Body of pancreas (tissue), 4 donors: Measurements from ENCODE around the gene ATP1A2. TPM values are rescaled to one million over a fixed set of nuclear protein-coding genes. Genes with fewer than 3 reads are reported as not detected.

Experiments used
- ATAC-seq: fragments of 150-250 bp; one replicate; pipeline ENCODE4 v1.9.1; 2016
- DNase-seq, 4 donors: peaks; one replicate each; pipeline ENCODE4 v3.0.0-alpha.2; 2019
- H3K27ac ChIP-seq, 4 donors: fragments of 200-600 bp; sonication (generic); 1 replicate in 3 of 4; 2 replicates in 1 of 4; pipeline versions ENCODE4 v1.5.1 to v1.6.1; 2016 to 2019; ENCODE audit warnings: mild to moderate bottlenecking in 1 of 4, mixed read lengths in 1 of 4, moderate library complexity in 1 of 4
- H3K27me3 ChIP-seq, 2 donors: fragments of 200-600 bp; sonication (generic); one replicate each; pipeline ENCODE4 v1.6.0; 2016; ENCODE audit warnings: mild to moderate bottlenecking in 1 of 2
- H3K36me3 ChIP-seq, 2 donors: fragments of 200-600 bp; sonication (generic); replicated peaks in 1 of 2; 2 replicates each; pipeline ENCODE4 v1.5.1; 2016; ENCODE audit warnings: low read depth in 2 of 2; ENCODE audit not compliant: insufficient read depth in 1 of 2
- H3K4me1 ChIP-seq: fragments of 200-600 bp; sonication (generic); one replicate; pipeline ENCODE4 v1.6.0; 2016
- H3K4me3 ChIP-seq, 2 donors: fragments of 200-600 bp; sonication (generic); 1 replicate in 1 of 2; 2 replicates in 1 of 2; pipeline ENCODE4 v1.5.1; 2016 to 2019
- H3K9me3 ChIP-seq, 3 donors: fragments of 200-600 bp; sonication (generic); 1 replicate in 2 of 3; 2 replicates in 1 of 3; pipeline ENCODE4 v1.5.1; 2016
- POLR2A ChIP-seq, 3 donors: fragments of 450-650 bp; IDR thresholded peaks; one replicate each; pipeline ENCODE4 v1.6.1; 2016; ENCODE audit warnings: antibody characterized with exemption in 3 of 3, mild to moderate bottlenecking in 2 of 3
- WGBS, 2 donors: methylation state at CpG; one replicate each; pipeline ENCODE4 v1.1.5; 2017; 5-methylcytosine and 5-hydroxymethylcytosine counted together
- intact Hi-C: fragments of 100-400 bp; cut with DNase I; formaldehyde crosslinking; loops from one replicate; pipeline ENCODE4 v1.15.1; 2023
- total RNA-seq, 2 donors: library from RNA; depleted of rRNA; stranded (reverse); fragments of >200 nt; gene quantifications; one replicate each; pipeline ENCODE4 v1.1.0, GENCODE V29; 2016
- TF ChIP-seq, protein P1 (sequence below), 7 experiments: fragments of 450-650 bp in 4 of 7; fragments of 200-600 bp in 3 of 7; sonication (generic) in 3 of 7; IDR thresholded peaks; one replicate each; pipeline ENCODE4 v1.5.1; 2016 to 2019; ENCODE audit warnings: antibody characterized with exemption in 7 of 7

Gene ATP1A2
- total RNA-seq, 2 donors from 2014 or later: 1.6 to 41.2 TPM

DNA sequence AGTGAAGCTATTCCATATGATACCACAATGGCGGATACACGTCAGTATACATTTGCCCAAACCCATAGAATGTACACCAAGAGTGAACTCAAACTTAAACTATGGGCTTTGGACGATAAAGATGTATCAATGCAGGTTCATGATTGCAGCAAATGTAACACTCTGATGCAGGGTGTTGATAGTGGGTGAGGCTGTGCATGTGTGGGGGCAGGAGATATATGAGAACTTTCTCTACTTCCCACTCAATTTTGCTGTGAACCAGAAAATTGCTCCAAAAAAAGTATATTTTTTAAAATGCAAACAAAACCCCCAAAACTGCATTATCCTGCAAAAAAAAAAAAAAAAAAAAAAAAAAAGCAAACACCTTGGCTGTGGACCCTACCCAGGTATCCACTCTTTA lies 3.4 kb downstream of the ATP1A2 start:
- no peak for TF ChIP-seq POLR2A (IDR thresholded peaks at IDR 0.05)
- TF ChIP-seq, protein P1, sequence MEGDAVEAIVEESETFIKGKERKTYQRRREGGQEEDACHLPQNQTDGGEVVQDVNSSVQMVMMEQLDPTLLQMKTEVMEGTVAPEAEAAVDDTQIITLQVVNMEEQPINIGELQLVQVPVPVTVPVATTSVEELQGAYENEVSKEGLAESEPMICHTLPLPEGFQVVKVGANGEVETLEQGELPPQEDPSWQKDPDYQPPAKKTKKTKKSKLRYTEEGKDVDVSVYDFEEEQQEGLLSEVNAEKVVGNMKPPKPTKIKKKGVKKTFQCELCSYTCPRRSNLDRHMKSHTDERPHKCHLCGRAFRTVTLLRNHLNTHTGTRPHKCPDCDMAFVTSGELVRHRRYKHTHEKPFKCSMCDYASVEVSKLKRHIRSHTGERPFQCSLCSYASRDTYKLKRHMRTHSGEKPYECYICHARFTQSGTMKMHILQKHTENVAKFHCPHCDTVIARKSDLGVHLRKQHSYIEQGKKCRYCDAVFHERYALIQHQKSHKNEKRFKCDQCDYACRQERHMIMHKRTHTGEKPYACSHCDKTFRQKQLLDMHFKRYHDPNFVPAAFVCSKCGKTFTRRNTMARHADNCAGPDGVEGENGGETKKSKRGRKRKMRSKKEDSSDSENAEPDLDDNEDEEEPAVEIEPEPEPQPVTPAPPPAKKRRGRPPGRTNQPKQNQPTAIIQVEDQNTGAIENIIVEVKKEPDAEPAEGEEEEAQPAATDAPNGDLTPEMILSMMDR (IDR thresholded peaks at IDR 0.05): no peak
- Histone ChIP-seq H3K27me3 (peaks cover 0 to 3% of the 10 kb centered on the region in 2 donors), H3K27ac (no peak overlapping the region), H3K4me3 (no peak overlapping the region), H3K36me3 (no peaks in the 10 kb centered on the region), H3K9me3 (no peaks in the 10 kb centered on the region), H3K4me1 (no peaks in the 10 kb centered on the region)
- DNase-seq: no peak
- intact Hi-C loops: loop anchor here (5.0 kb wide), 1 partner anchor 63 kb away; no protein-coding TSS in a partner anchor
- ATAC-seq: no peak
- 64 to 90% methylated on average over 3 of the region's 3 CpGs for WGBS, 2 donors

GRCh38 chr1:160120797-160121196 lies 5.2 kb downstream of the ATP1A2 start:
- ATAC-seq (no peak), DNase-seq (no peak)
- intact Hi-C loops: no loop called here
- 85 to 88% methylated on average over 5 of the region's 5 CpGs for WGBS, 2 donors
- peaks cover 0 to 3% of the 10 kb centered on the region in 2 donors for H3K27me3 ChIP-seq
- H3K36me3 ChIP-seq: no peaks in the 10 kb centered on the region
- no peaks in the 10 kb centered on the region for H3K9me3 ChIP-seq
- H3K4me1 ChIP-seq: no peaks in the 10 kb centered on the region
- TF ChIP-seq, protein P1 (IDR thresholded peaks at IDR 0.05): no peak
- no peak for TF ChIP-seq POLR2A (IDR thresholded peaks at IDR 0.05)
- no peak overlapping the region for H3K27ac ChIP-seq
- no peak overlapping the region for H3K4me3 ChIP-seq

- H3K4me3 ChIP-seq: no peak overlapping the region
- H3K36me3 ChIP-seq: no peaks in the 10 kb centered on the region
- 44 to 58% methylated on average over 1 of the region's 1 CpG for WGBS, 2 donors
- ATAC-seq: no peak
- no peaks in the 10 kb centered on the region for H3K4me1 ChIP-seq
- H3K27me3 ChIP-seq: peaks cover 0 to 3% of the 10 kb centered on the region in 2 donors
- H3K27ac ChIP-seq: no peak overlapping the region
- H3K9me3 ChIP-seq: no peaks in the 10 kb centered on the region
- DNase-seq: no peak
- TF ChIP-seq POLR2A (IDR thresholded peaks at IDR 0.05): no peak
- TF ChIP-seq, protein P1 (IDR thresholded peaks at IDR 0.05): no peak
- intact Hi-C loops: no loop called here
Observed at GRCh38 chr1:160121388-160121787, 5.8 kb downstream of the ATP1A2 start.

DNA sequence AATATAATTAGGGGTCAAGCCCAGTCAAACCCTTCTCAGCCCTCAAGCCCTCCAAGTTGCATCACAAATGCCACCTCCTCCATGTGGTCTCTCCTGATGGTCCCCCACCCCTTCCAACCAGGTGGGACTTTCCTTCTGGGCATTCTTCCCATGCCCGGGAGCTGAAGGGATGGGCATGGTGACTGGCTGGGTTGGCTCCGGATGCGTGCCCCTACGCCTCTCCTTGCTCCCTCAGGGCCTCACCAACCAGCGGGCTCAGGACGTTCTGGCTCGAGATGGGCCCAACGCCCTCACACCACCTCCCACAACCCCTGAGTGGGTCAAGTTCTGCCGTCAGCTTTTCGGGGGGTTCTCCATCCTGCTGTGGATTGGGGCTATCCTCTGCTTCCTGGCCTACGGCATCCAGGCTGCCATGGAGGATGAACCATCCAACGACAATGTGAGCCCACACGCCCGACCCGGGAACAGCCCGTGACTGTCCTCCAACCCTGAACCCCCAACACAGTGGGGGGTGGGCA lies 7.5 kb downstream of the ATP1A2 start:
- Histone ChIP-seq H3K27ac (no peak overlapping the region), H3K4me3 (no peak overlapping the region), H3K27me3 (no peaks in the 10 kb centered on the region), H3K36me3 (no peaks in the 10 kb centered on the region), H3K4me1 (no peaks in the 10 kb centered on the region), H3K9me3 (no peaks in the 10 kb centered on the region)
- no peak for ATAC-seq
- 78 to 82% methylated on average over 16 of the region's 16 CpGs for WGBS, 2 donors
- TF ChIP-seq POLR2A (IDR thresholded peaks at IDR 0.05): no peak
- TF ChIP-seq, protein P1 (IDR thresholded peaks at IDR 0.05): no peak
- DNase-seq: no peak
- intact Hi-C loops: no loop called here

DNA sequence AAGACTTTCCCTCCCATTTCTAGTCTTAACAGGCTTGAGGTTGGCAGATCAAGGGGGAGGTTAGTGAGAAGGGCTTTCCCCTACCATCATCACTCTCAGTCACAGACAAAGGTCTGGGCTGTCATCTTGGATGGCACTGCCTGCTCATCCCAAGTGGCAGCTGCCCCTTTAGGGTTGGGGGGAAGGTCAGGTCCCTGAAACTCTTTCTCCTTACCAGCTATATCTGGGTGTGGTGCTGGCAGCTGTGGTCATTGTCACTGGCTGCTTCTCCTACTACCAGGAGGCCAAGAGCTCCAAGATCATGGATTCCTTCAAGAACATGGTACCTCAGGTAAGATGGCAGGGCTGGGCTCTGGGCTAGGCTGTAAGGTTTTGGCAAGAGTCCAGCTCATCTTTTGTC lies 8.2 kb downstream of the ATP1A2 start:
- no peak overlapping the region for H3K27ac ChIP-seq
- TF ChIP-seq POLR2A (IDR thresholded peaks at IDR 0.05): no peak
- TF ChIP-seq, protein P1 (IDR thresholded peaks at IDR 0.05): no peak

More for the DNA sequence above, 8.2 kb downstream of the ATP1A2 start:
- no peaks in the 10 kb centered on the region for H3K9me3 ChIP-seq
- H3K27me3 ChIP-seq: no peaks in the 10 kb centered on the region
- H3K4me1 ChIP-seq: no peaks in the 10 kb centered on the region
- H3K4me3 ChIP-seq: no peak overlapping the region
- intact Hi-C loops: no loop called here
- ATAC-seq (no peak), DNase-seq (no peak)
- H3K36me3 ChIP-seq: no peaks in the 10 kb centered on the region
